HG02840 (cell line): Measurements from ENCODE around the gene CELA2A.

Source experiments
- ATAC-seq: cut with Tn5 transposase; IDR thresholded peaks from one replicate; pipeline ENCODE4 v1.9.1; 2021; ENCODE audit warnings: mild to moderate bottlenecking, moderate library complexity, moderate number of reproducible peaks; ENCODE audit not compliant: unreplicated experiment, low FRiP score

CELA2A gene

GRCh38 chr1:15456313-15456954, at the start of gene CELA2A:
Gene CELA2A, plus strand, starts transcription at chr1:15456732. Its CDS starts 22 bp downstream, at chr1:15456754.
- ATAC-seq: no peak

- no peak for ATAC-seq
Observed at GRCh38 chr1:15407580-15407979, 49.0 kb upstream of the CELA2A start.

- no peak for ATAC-seq
Observed at GRCh38 chr1:15408890-15409387, 47.6 kb upstream of the CELA2A start.

GRCh38 chr1:15409388-15410222, 46.9 kb upstream of the CELA2A start, which contains the start of gene EFHD2:
Gene EFHD2, plus strand, starts transcription at chr1:15409888. Its CDS starts 84 bp downstream, at chr1:15409972.
- ATAC-seq: peak; percentile 74

GRCh38 chr1:15410223-15410883, 46.2 kb upstream of the CELA2A start:
- no peak for ATAC-seq

- ATAC-seq: no peak
Observed at GRCh38 chr1:15410884-15411245, 45.7 kb upstream of the CELA2A start.

- no peak for ATAC-seq
Observed at GRCh38 chr1:15411593-15412137, 44.9 kb upstream of the CELA2A start.

GRCh38 chr1:15412175-15412800, 44.2 kb upstream of the CELA2A start:
- ATAC-seq: no peak

GRCh38 chr1:15412843-15413242, 43.7 kb upstream of the CELA2A start:
- ATAC-seq: no peak

- no peak for ATAC-seq
Observed at GRCh38 chr1:15413563-15414444, 42.7 kb upstream of the CELA2A start.

- no peak for ATAC-seq
Observed at GRCh38 chr1:15414445-15414983, 42.0 kb upstream of the CELA2A start.

- no peak for ATAC-seq
Observed at GRCh38 chr1:15417059-15417934, 39.2 kb upstream of the CELA2A start.

- ATAC-seq: no peak
Observed at GRCh38 chr1:15418806-15419515, 37.6 kb upstream of the CELA2A start.

- ATAC-seq: no peak
Observed at GRCh38 chr1:15420853-15421465, 35.6 kb upstream of the CELA2A start.

- no peak for ATAC-seq
Observed at GRCh38 chr1:15422871-15423270, 33.7 kb upstream of the CELA2A start.

- ATAC-seq: no peak
Observed at GRCh38 chr1:15423355-15424077, 33.0 kb upstream of the CELA2A start.
